Keratinocyte (primary cell): ENCODE data around the gene SIMC1. TPM values are rescaled to one million over a fixed set of nuclear protein-coding genes. Genes with fewer than 3 reads are reported as not detected.

ENCODE experiments used
- DNase-seq: peaks from one replicate; pipeline ENCODE4 v3.0.0-alpha.2; 2011; ENCODE audit warnings: low read depth, missing footprints, low spot score
- FAIRE-seq: peaks from 2 replicates; lab custom pipeline; 2011; peaks lifted over from hg19 to GRCh38; lab: Jason Lieb, UNC
- H2AFZ ChIP-seq: 2 replicates; pipeline ENCODE4 v1.6.0; 2012; ENCODE audit warnings: low read length, control low read depth, inconsistent platforms; ENCODE audit not compliant: control insufficient read depth
- H3K27ac ChIP-seq: 2 replicates; pipeline ENCODE4 v1.5.1; 2011; ENCODE audit warnings: low read length; ENCODE audit not compliant: control insufficient read depth, insufficient read depth
- H3K27me3 ChIP-seq: 3 replicates; pipeline ENCODE4 v1.6.0; 2011; ENCODE audit warnings: low read length; ENCODE audit not compliant: control insufficient read depth, insufficient read depth; ENCODE audit errors: extremely low read depth
- H3K36me3 ChIP-seq, 2 experiments: 2 replicates in 1 of 2; 3 replicates in 1 of 2; pipeline ENCODE4 v1.5.1; 2011; ENCODE audit warnings: low read length in 2 of 2, mild to moderate bottlenecking in 1 of 2; ENCODE audit not compliant: control insufficient read depth in 2 of 2, insufficient read depth in 2 of 2; ENCODE audit errors: extremely low read depth in 1 of 2
- H3K4me1 ChIP-seq: 3 replicates; pipeline ENCODE4 v1.5.1; 2011; ENCODE audit warnings: low read length; ENCODE audit not compliant: control insufficient read depth, insufficient read depth; ENCODE audit errors: extremely low read depth
- H3K4me2 ChIP-seq: 3 replicates; pipeline ENCODE4 v1.6.0; 2011; ENCODE audit warnings: low read depth, low read length; ENCODE audit not compliant: control insufficient read depth, insufficient read depth; ENCODE audit errors: extremely low read depth
- H3K4me3 ChIP-seq, 3 experiments: fragments of 200-600 bp in 1 of 3; sonication (generic) in 1 of 3; 2 replicates in 2 of 3; 3 replicates in 1 of 3; pipeline ENCODE4 v1.5.1; 2011 to 2016; ENCODE audit warnings: low read length in 3 of 3, mild to moderate bottlenecking in 3 of 3, control low read depth in 2 of 3, inconsistent platforms in 1 of 3, low read depth in 1 of 3, mixed read lengths in 1 of 3, mixed run types in 1 of 3, moderate library complexity in 1 of 3; ENCODE audit not compliant: control insufficient read depth in 2 of 3, insufficient read depth in 2 of 3; ENCODE audit errors: extremely low read depth in 1 of 3
- H3K79me2 ChIP-seq: 2 replicates; pipeline ENCODE4 v1.6.0; 2012; ENCODE audit warnings: low read length; ENCODE audit not compliant: control insufficient read depth, insufficient read depth
- H3K9ac ChIP-seq: 3 replicates; pipeline ENCODE4 v1.6.0; 2011; ENCODE audit warnings: low read length; ENCODE audit not compliant: control insufficient read depth, insufficient read depth; ENCODE audit errors: extremely low read depth
- H3K9me1 ChIP-seq: 3 replicates; pipeline ENCODE4 v1.6.0; 2011; ENCODE audit warnings: low read length; ENCODE audit not compliant: control insufficient read depth, insufficient read depth; ENCODE audit errors: extremely low read depth
- H3K9me3 ChIP-seq: 2 replicates; pipeline ENCODE4 v1.5.1; 2012; ENCODE audit warnings: low read depth, low read length; ENCODE audit not compliant: control insufficient read depth
- H4K20me1 ChIP-seq: 3 replicates; pipeline ENCODE4 v1.6.0; 2011; ENCODE audit warnings: low read length; ENCODE audit not compliant: control insufficient read depth, insufficient read depth; ENCODE audit errors: extremely low read depth
- CTCF ChIP-seq, 3 experiments: IDR thresholded peaks in 1 of 3; conservative IDR thresholded peaks in 1 of 3; optimal IDR thresholded peaks in 1 of 3; 2 replicates in 2 of 3; 3 replicates in 1 of 3; pipeline versions ENCODE3 to v1.5.1; 2011; ENCODE audit warnings: low read length in 3 of 3, mild to moderate bottlenecking in 3 of 3, moderate library complexity in 2 of 3, control low read depth in 1 of 3, inconsistent platforms in 1 of 3; ENCODE audit not compliant: insufficient read depth in 2 of 3; ENCODE audit errors: extremely low read depth in 1 of 3
- EZH2 ChIP-seq: IDR thresholded peaks from one replicate; pipeline ENCODE4 v1.6.1; 2012; ENCODE audit warnings: inconsistent platforms, mild to moderate bottlenecking, low read length, moderate library complexity
- dilution Hi-C: fragments of 300-500 bp; cut with MboI; formaldehyde crosslinking; loops from one replicate; pipeline ENCODE4 v1.7.0; 2020; ENCODE audit warnings: low sequenced_read_pairs; ENCODE audit not compliant: extremely low pct_ligation_motif_present
- polyA plus RNA-seq, 5 experiments: library from polyadenylated mRNA; depleted of rRNA in 3 of 5; stranded (reverse) in 3 of 5; stranded (forward) in 1 of 5; unstranded in 1 of 5; fragments of >200 nt; gene quantifications; 1 replicate in 1 of 5; 2 replicates in 3 of 5; 3 replicates in 1 of 5; pipeline versions ENCODE4 v1.2.1 to v1.2.3, GENCODE V29; 2011 to 2012; ENCODE audit warnings: missing spikeins in 2 of 5, low read depth in 1 of 5, low replicate concordance in 1 of 5

Gene SIMC1
- polyA plus RNA-seq, 1 donor (not counting 4 experiments of a cell fraction or from before 2014, with no cell fraction given), result 5.2 TPM

GRCh38 chr5:176368726-176369125, 130.5 kb downstream of the SIMC1 start:
- Histone ChIP-seq H4K20me1 (no peaks in the 10 kb centered on the region), H3K9me3 (no peaks in the 10 kb centered on the region), H3K27me3 (no peaks in the 10 kb centered on the region), H3K4me1 (peaks cover 3% of the 10 kb centered on the region), H3K9me1 (no peaks in the 10 kb centered on the region), H3K4me2 (no peak overlapping the region), H3K9ac (no peak overlapping the region), H3K36me3 (peaks cover 0 to 6% of the 10 kb centered on the region in 2 experiments), H3K79me2 (no peaks in the 10 kb centered on the region), H3K4me3 (no peak overlapping the region), H2AFZ (no peak overlapping the region), H3K27ac (no peak overlapping the region)
- FAIRE-seq (no peak), DNase-seq (no peak)
- dilution Hi-C loops, result no loop called here
- TF ChIP-seq CTCF (optimal IDR thresholded peaks at IDR 0.05 in 1 of 3, IDR thresholded peaks at IDR 0.05 in 1 of 3, conservative IDR thresholded peaks at IDR 0.05 in 1 of 3; ENCODE audit: extremely low read depth in 1 of 3, insufficient read depth in 2 of 3, low read length in 3 of 3) (no peak), EZH2 (no peak)

GRCh38 chr5:176369934-176370711, 131.9 kb downstream of the SIMC1 start:
- Histone ChIP-seq H3K79me2 (no peaks in the 10 kb centered on the region), H3K9ac (no peak overlapping the region), H3K4me3 (no peak overlapping the region), H4K20me1 (no peaks in the 10 kb centered on the region), H3K4me1 (peaks cover 3% of the 10 kb centered on the region), H3K27me3 (no peaks in the 10 kb centered on the region), H3K9me1 (no peaks in the 10 kb centered on the region), H3K36me3 (peaks cover 0 to 6% of the 10 kb centered on the region in 2 experiments), H3K27ac (no peak overlapping the region), H2AFZ (no peak overlapping the region), H3K4me2 (no peak overlapping the region), H3K9me3 (no peaks in the 10 kb centered on the region)
- no peak for TF ChIP-seq EZH2
- TF ChIP-seq CTCF (optimal IDR thresholded peaks at IDR 0.05 in 1 of 3, IDR thresholded peaks at IDR 0.05 in 1 of 3, conservative IDR thresholded peaks at IDR 0.05 in 1 of 3; ENCODE audit: extremely low read depth in 1 of 3, insufficient read depth in 2 of 3, low read length in 3 of 3), result no peak
- FAIRE-seq (no peak), DNase-seq (no peak)
- dilution Hi-C loops, result no loop called here
